Lower leg skin (tissue), 3 donors: Measurements from ENCODE around the gene GPBAR1.

Experiments used
- POLR2A ChIP-seq, 2 donors: fragments of 450-650 bp; IDR thresholded peaks; one replicate each; pipeline ENCODE4 v1.6.1; 2016 to 2017; ENCODE audit warnings: antibody characterized with exemption in 2 of 2, mild to moderate bottlenecking in 1 of 2, moderate library complexity in 1 of 2
- TF ChIP-seq, protein P1 (sequence below), 3 donors: fragments of 450-650 bp; IDR thresholded peaks; one replicate each; pipeline ENCODE4 v1.5.1; 2016; ENCODE audit warnings: antibody characterized with exemption in 3 of 3, mild to moderate bottlenecking in 3 of 3, moderate library complexity in 2 of 3

DNA sequence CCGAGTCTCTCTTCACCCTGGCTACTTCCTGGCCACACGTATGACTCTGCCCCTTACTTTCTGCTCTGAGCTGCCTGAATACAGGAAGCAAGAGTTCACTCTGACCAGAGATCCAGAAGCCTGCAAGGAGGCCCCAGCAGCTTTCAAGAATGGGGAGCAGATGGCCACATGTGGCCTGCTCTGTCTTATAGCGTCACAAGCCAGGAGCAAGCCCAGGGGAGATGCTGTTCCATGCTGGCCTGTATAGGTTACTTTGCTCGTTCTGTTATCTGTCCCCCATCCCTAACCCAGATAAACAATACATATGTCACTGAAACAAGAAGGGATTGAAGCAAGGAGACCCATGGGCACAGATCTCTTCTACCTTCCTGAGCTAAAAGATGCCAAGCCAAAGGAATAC is 13.8 kb downstream of the GPBAR1 start:
- TF ChIP-seq, protein P1, sequence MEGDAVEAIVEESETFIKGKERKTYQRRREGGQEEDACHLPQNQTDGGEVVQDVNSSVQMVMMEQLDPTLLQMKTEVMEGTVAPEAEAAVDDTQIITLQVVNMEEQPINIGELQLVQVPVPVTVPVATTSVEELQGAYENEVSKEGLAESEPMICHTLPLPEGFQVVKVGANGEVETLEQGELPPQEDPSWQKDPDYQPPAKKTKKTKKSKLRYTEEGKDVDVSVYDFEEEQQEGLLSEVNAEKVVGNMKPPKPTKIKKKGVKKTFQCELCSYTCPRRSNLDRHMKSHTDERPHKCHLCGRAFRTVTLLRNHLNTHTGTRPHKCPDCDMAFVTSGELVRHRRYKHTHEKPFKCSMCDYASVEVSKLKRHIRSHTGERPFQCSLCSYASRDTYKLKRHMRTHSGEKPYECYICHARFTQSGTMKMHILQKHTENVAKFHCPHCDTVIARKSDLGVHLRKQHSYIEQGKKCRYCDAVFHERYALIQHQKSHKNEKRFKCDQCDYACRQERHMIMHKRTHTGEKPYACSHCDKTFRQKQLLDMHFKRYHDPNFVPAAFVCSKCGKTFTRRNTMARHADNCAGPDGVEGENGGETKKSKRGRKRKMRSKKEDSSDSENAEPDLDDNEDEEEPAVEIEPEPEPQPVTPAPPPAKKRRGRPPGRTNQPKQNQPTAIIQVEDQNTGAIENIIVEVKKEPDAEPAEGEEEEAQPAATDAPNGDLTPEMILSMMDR (IDR thresholded peaks at IDR 0.05) = no peak
- no peak for TF ChIP-seq POLR2A (IDR thresholded peaks at IDR 0.05)
